HG03025 (cell line): ENCODE measurements around the gene POU2F1.

Experiments
- ATAC-seq: cut with Tn5 transposase; IDR thresholded peaks from one replicate; pipeline ENCODE4 v1.9.1; 2021; ENCODE audit warnings: mild to moderate bottlenecking, moderate library complexity; ENCODE audit not compliant: unreplicated experiment, low FRiP score

POU2F1 gene

DNA sequence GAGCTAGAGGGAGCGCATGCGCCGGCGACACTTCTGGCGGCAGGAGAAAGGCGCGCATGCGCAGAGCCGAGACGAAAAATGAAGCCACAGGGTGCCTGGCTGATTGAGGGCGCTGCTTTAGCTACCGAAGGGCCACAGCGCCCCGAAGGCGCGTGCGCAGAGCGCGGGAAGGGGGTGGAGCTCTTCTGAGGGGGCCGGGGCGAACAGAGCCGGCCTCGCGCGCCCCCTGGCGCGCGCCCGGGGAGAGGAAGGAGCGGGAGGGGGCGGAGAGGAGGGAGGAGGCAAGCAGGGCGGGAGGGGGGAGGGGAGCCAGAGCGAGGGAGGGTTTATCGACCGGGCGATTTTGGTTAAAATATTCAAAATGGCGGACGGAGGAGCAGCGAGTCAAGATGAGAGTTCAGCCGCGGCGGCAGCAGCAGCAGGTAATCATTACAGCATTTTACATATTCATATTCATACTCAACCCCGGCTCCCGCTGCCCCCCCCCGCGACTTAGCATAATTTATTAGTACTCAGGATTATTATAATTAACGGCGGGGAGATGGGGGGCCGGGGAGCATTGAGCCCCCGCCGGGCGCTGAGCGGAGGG lies at the start of gene POU2F1:
Gene POU2F1 (plus strand): TSS at position 350 of the 589 bp plus-strand sequence. CDS start 12 bp downstream, at position 362.
- ATAC-seq = peak; percentile 51

DNA sequence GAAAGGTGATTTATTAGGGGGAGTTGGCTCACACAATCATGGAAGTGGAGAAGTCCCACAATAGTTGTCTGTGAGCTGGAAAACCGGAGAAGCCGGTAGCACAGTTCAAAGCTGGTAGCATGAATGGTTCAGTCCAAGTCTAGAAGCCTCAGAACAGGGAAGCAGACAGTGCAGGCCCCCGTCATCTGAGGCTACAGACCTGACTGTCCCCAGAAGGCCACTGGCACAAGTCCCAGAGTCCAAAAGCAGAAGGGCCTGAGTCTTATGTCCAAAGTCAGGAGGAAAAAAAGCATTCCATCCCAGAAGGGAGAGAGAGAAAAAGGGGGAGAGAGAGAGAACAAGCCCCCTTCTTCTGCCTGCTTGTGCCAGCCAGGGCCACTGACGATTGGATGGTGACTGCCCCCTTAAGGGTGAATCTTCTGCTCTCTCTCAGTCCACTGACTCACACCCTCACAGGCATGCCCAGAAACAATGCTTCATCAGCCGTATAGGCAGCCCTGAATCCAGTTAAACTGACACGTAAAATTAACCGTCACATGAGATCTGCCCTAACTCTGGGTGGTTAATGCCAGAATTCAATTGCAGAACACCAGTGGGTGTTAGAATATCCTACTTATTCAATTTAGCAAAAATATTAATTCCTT lies 49.3 kb upstream of the POU2F1 start:
- ATAC-seq = no peak

DNA sequence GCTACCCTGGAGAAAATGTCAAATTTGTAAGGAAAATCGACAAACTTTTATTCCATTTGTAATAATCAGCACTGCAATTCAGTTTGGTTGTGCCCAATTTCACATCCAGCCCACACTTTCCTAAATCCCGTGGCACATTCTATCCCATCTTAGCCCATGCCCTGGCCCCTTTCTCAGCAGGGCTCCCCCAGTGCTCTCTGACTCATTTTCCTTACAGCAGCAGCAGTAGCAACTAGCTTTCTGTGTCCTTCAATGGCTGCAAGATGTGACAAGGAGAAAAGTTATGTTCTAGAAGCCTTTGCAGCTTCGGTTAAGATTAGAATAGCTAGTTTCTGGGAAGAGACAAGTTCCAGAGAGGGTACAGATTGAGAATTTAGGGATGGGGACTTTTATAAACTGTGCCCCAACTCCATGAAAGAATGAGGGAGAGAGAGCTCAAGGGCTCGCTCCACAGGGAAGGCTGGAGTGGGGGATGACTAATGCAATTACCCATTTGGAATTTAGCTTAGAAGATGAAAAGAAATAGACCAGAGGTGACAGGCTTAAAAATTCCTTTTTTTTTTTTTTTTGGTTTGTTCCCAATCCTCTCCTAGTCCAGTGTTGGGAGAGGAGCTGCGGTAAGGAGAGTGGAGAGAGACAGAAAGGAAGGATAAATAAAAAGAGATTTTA lies 47.0 kb upstream of the POU2F1 start:
- no peak for ATAC-seq

DNA sequence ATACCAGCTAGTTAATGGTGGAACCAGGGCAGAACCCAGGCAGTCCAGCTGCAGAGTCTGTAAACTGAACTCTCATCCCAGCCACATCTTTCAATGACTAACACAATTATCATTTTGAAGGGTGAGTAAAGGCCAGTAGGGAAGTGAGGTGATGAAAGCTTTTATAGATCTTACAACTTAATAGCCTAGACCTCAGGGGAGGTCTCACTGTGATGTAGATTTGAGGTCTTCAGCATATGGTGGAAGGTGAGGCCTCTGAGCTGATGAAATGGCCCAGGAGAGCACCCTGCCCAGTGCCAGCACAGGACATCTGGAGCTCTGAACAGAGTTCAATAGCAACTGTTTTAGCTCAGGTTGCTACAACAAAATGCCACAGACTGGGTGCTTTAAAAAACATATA lies 44.8 kb upstream of the POU2F1 start:
- ATAC-seq = no peak

GRCh38 chr1:167178831-167179230 lies 41.9 kb upstream of the POU2F1 start:
- no peak for ATAC-seq

- no peak for ATAC-seq
Measured at GRCh38 chr1:167182571-167183320, 37.9 kb upstream of the POU2F1 start.

GRCh38 chr1:167184081-167184480 lies 36.6 kb upstream of the POU2F1 start:
- ATAC-seq = no peak

- no peak for ATAC-seq
Measured at GRCh38 chr1:167185062-167185461, 35.6 kb upstream of the POU2F1 start.

DNA sequence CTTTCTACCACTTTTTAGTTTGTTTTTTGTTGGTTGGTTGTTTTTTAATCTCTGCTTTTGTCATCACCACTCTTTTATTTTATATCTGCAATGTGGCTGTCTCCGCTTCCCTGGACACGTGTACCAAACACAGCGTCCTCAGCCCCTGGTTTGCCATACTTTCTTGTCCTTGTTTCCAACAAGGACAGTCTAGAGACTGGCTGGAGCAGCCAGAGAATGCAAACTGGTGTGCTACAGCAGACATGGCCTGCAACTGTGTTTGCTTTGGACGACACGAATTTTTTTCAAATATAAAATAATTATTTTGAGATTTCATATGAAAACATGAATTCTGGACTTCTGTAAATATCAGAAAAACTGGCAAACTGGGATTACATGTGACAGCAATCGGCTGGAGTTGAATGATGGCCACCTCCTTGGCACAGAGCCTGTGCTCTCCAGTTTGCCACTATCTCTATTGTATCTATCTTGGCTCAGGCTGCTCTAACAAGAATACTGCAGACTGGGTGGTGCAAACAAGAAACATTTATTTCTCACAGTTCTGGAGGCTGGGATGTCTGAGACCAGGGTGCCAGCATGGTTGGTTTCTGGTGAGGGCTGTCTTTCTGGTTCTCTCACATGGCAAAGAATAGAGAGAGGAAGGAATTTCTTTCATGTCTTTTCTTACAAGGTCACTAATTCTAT lies 34.6 kb upstream of the POU2F1 start:
- ATAC-seq = no peak

DNA sequence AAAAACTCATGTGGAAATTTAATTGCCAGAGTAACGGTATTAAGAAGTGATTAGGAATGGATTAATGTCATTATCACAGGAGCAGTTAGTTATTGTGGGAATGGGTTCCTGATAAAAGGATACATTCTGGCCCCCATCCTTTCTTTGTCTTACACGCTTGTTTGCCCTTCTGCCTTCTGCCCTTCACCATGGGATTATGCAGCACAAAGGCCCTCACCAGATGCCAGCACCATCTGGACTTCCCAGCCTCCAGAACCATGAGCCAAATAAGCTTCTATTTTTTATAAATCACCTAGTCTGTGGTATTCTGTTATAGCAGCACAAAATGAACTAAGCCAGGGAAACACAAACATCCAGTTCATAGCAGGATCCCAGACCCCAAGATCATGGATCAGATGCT lies 33.9 kb upstream of the POU2F1 start:
- ATAC-seq = no peak

GRCh38 chr1:167190747-167191237 lies 29.9 kb upstream of the POU2F1 start:
- ATAC-seq = no peak

- no peak for ATAC-seq
Measured at GRCh38 chr1:167191958-167192357, 28.7 kb upstream of the POU2F1 start.

DNA sequence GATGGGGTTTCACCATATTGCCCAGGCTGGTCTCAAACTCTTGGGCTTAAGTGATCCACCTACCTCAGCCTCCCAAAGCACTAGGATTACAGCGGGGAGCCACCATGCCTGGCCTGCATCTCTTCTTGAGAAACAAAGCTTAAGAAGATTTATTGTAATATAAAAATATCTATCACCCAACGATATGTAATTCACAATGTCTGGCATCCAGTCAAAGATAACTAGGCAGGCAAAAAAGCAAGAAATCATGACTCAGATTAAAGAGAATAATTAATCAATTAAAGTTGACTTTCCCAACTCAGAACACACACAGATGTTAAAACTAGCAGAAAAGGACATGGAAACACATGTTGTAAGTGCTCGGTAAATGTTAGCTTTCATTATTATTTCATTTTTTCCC lies 26.5 kb upstream of the POU2F1 start:
- ATAC-seq = no peak

GRCh38 chr1:167196166-167196565 lies 24.5 kb upstream of the POU2F1 start:
- no peak for ATAC-seq

GRCh38 chr1:167197236-167197635 lies 23.4 kb upstream of the POU2F1 start:
- no peak for ATAC-seq

GRCh38 chr1:167197692-167198091 lies 23.0 kb upstream of the POU2F1 start:
- no peak for ATAC-seq

- no peak for ATAC-seq
Measured at GRCh38 chr1:167198518-167199133, 22.1 kb upstream of the POU2F1 start.

DNA sequence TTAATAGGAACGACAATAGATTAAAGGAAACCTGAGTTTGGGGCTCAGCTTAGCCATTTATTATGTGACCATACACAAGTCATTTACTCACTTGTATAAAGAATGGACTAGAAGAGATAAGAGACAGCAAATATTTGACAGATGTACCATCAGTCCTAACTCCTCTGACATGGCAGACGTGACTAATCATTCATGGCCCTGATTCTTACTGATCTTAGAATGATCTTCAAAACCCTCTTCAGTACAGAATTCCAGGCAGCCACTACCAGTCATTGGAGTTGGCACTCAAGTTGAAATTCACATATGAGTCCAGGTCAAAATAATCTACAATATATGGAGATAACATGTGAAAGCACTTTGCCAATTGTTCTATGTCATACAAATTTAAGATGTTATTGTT lies 21.0 kb upstream of the POU2F1 start:
- ATAC-seq = no peak

- ATAC-seq = no peak
Measured at GRCh38 chr1:167200272-167200671, 20.4 kb upstream of the POU2F1 start.

- no peak for ATAC-seq
Measured at GRCh38 chr1:167200749-167201148, 19.9 kb upstream of the POU2F1 start.
